HG02588 (cell line): ENCODE measurements around the gene CDC45.

Experiments
- ATAC-seq: cut with Tn5 transposase; IDR thresholded peaks from one replicate; pipeline ENCODE4 v1.9.1; 2021; ENCODE audit warnings: mild to moderate bottlenecking, moderate library complexity; ENCODE audit not compliant: unreplicated experiment

The CDC45 gene

GRCh38 chr22:19553201-19553600 lies 73.5 kb downstream of the CDC45 start:
- ATAC-seq = no peak

DNA sequence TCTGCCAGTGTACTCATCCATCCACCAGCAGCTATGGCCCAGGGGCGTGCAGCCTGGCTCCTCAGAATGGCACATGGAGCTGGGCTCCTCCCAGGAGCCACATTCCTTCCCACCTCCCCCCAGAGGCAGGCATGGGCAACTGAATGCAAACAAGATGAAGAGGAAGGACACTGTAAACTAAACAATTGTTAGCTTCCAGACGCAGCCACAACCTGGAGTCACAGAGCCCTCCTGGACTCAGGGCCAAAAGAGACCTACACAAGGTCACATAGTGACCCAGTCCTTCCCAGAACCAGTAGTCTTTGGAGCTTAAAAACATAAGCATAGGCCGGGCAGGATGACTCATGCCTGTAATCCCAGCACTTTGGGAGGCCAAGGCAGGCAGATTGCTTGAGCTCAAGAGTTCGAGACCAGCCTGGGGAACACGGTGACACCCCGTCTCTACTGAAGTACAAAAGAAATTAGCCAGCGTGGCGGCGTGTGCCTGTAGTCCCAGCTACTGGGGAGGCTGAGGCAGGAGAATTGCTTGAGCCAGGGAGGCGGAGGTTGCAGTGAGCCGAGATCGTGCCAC lies 75.2 kb downstream of the CDC45 start:
- ATAC-seq = no peak

- no peak for ATAC-seq
Observed at GRCh38 chr22:19555651-19556050, 75.9 kb downstream of the CDC45 start.

DNA sequence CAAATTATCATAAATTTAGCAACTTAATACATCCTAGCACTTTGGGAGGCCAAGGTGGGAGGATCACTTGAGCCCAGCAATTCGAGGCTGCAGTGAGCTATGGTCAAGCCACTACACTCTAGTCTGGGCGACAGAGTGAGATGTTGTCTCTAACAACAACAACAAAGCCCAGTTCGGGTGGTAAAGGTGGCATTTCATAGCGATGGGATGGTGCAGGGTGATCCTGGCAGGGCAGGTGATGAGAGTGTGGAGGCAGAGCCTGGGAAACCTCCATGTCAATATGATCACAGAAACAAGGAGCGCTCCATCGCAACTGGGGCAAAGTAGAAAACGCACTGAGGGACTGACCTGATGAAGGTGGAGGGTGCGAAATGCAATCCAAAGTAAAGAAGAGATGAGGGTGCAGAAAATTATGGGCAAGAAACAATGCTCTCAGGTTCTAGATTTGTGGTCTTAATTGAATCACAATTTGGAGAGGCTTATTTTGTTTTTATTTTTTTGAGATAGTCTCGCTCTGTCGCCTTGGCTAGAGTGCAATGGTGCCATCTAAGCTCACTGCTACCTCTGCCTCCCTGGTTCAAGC lies 77.3 kb downstream of the CDC45 start:
- ATAC-seq = no peak

- ATAC-seq = no peak
Observed at GRCh38 chr22:19559324-19559811, 79.6 kb downstream of the CDC45 start.

DNA sequence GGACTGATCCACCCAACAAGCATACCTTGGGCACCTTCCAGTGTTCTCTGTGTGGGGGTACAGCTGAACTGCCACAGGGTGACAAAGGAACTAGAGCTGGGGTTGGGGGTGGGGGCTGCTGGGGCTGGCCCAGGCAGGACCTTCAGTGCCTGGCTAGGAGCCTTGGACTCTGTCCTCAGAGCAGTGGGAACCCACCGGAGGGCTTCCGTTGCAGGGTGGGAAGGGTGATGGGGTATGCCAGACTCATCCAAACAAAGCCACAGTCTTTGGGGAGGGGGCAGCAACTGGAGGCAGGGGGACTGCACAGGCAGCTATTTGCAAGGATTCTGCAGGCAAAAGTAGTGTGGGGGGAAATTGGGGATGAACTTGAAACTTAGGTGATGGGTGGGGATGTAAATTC lies 80.2 kb downstream of the CDC45 start:
- ATAC-seq = no peak

- no peak for ATAC-seq
Observed at GRCh38 chr22:19565382-19566278, 85.9 kb downstream of the CDC45 start.

- no peak for ATAC-seq
Observed at GRCh38 chr22:19566279-19567156, 86.8 kb downstream of the CDC45 start.

- ATAC-seq = no peak
Observed at GRCh38 chr22:19567157-19568009, 87.7 kb downstream of the CDC45 start.

- no peak for ATAC-seq
Observed at GRCh38 chr22:19568337-19569275, 88.9 kb downstream of the CDC45 start.

DNA sequence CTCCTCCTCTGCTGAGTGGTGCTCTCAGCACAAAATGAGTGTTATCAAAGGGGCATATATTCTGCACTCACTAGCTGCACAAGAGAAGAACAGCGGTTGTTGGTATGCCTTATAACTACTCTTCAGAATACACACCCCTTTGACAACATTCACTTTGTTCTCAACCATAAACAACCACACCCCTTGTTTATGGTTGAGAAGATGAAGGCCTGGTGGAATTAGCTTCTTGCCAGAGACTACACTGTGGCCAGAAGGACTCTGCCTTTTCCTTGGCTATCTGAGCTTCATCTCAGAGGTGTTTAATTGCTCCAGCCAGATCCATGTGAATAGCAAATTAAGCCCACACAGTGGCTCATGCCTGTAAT lies 89.5 kb downstream of the CDC45 start:
- ATAC-seq = no peak

GRCh38 chr22:19569976-19570375 lies 90.3 kb downstream of the CDC45 start:
- ATAC-seq = no peak
